MV-4-11 (cell line): ENCODE data around the gene MIEN1.
"Not testable (repeated sequence)": the region's sequence is repeated elsewhere in the genome, so short reads cannot be mapped to it uniquely, and the experiment has no call there.

Experiments
- DNase-seq: peaks from one replicate; lab custom pipeline; 2025; lab: John Stamatoyannopoulos, UW

The MIEN1 gene

DNA sequence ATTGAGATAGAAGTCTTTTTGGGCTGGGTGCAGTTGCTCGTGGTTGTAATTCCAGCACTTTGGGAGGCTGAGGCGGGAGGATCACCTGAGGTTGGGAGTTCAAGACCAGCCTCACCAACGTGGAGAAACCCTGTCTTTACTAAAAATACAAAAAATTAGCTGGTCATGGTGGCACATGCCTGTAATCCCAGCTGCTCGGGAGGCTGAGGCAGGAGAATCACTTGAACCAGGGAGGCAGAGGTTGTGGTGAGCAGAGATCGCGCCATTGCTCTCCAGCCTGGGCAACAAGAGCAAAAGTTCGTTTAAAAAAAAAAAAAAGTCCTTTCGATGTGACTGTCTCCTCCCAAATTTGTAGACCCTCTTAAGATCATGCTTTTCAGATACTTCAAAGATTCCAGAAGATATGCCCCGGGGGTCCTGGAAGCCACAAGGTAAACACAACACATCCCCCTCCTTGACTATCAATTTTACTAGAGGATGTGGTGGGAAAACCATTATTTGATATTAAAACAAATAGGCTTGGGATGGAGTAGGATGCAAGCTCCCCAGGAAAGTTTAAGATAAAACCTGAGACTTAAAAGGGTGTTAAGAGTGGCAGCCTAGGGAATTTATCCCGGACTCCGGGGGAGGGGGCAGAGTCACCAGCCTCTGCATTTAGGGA lies 31.0 kb downstream of the MIEN1 start:
- not testable (repeated sequence) for DNase-seq

- no peak for DNase-seq
Measured at GRCh38 chr17:39697961-39698360, 32.4 kb downstream of the MIEN1 start.

DNA sequence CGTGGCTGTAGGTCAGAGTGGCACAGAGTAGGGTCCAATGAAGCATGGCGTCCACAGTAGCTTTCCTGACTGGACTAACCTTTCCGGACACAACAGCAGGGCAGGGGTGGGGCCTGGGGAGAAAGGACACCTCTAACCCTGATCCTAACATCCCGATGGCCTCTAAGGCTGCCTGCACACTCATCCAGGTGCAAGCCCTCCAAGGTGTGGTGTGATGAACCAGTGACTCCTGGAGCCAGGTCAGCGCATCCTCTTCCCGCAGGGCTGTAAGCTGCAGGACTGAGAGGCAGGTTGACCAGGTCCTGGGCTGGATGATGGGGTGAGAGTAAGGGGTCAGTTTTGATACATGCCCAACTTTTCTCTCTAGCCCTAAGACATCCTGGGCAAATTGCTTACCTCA lies 33.6 kb downstream of the MIEN1 start:
- DNase-seq = no peak

DNA sequence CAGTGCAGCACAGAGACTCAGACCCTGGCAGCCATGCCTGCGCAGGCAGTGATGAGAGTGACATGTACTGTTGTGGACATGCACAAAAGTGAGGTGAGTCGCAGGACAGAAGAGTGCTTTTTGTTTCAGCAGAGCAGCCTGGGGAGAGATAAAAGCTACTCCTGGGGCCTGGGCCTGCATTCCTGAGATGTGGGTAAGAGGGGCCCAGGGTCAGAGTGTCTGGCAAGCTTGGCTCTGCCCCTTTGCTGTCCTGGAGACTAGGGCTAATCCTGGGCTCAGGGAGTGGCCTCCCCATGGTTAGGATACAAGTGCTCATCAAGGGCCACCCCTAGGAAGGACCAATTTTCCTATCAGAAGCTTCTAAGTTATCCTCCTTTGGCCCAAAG lies 35.2 kb downstream of the MIEN1 start:
- DNase-seq = no peak

DNA sequence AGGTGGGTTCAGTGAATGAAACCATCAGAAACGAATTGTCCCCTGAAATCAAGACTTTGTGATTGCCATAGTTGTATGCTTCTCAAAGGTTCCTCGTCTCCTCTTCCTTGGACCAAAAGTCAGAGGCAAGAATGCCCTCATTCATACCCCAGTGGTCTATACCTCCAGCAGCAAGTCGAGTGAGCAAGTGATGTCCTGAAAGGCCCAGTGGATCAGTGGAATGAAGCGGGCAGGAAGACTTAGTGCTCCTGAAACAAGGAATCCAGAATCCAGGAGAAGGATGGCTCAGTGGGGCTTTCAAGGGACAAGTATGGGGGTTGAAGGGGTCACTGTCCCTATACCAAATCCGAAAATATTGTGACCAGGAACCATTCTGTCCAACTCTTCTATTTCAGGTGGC lies 35.7 kb downstream of the MIEN1 start:
- DNase-seq = no peak

- DNase-seq = no peak
Measured at GRCh38 chr17:39688945-39689344, 41.4 kb downstream of the MIEN1 start.

DNA sequence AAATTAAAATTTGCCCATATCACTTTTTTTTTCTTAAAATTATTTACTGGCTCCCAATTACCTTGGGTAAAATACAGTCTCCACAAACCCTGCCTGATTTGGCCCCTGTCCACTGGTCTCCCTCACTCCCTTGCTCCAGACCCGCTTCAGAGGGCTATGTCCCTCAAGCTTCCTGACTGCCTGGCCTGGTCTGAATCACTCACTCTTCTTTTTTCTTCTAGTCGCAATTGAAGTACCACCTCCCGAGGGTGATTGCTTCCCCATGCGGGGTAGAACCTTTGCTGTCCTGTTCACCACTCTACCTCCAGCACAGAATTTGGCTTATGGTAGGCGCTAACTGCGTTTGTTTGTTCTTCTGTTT lies 41.9 kb downstream of the MIEN1 start:
- no peak for DNase-seq

- DNase-seq = peak; percentile 95
Measured at GRCh38 chr17:39687546-39688474, 42.5 kb downstream of the MIEN1 start, which contains the start of gene PGAP3. PGAP3 (minus strand) TSS chr17:39688057; CDS start chr17:39688014, 43 bp downstream.

- no peak for DNase-seq
Measured at GRCh38 chr17:39687101-39687545, 43.2 kb downstream of the MIEN1 start.

GRCh38 chr17:39684369-39685192 lies 45.8 kb downstream of the MIEN1 start:
- DNase-seq = no peak

- no peak for DNase-seq
Measured at GRCh38 chr17:39683295-39683939, 46.9 kb downstream of the MIEN1 start.

DNA sequence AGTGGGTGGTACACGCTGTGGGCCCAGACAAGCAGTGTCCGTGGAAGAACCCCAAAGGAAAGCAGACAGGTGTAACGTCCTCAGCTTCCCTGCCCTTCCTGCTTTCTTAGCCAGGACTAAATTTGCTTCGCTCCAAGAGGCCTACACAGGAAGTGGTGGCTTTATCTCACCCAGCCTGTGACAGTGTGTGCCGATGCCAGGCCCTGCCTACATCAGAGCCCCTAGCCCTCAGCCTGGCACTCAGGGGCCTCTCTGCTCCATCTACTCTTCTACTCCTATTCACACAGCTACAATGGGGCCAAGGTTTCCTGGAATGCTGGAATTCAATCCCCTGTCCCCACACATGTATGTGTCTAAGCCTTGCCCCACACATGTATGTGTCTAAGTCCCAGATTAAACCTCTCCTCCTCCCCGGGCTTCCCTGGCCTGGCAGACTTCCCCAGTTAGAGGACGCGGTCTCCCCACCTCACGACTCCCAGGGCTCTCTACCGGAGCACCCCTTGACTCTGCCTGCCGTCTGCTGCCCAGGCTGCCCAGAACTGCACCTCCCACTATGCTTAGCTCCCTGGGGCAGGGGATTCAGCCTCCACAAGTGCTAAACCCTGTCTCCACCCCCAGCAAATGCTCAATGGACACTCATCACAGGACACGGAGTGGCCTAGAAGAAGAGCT lies 50.7 kb downstream of the MIEN1 start:
- no peak for DNase-seq
